Kidney (tissue), 14 donors: ENCODE measurements around the gene PDLIM5. TPM values are rescaled to one million over a fixed set of nuclear protein-coding genes. Genes with fewer than 3 reads are reported as not detected.

ENCODE experiments used
- DNase-seq, 5 donors: peaks; one replicate each; pipeline ENCODE4 v3.0.0-alpha.2; 2013 to 2020
- FAIRE-seq: peaks from 2 replicates; lab custom pipeline; 2012; peaks lifted over from hg19 to GRCh38; lab: Jason Lieb, UNC
- H3K27ac ChIP-seq, 2 donors: one replicate each; pipeline ENCODE4 v1.7.0; 2013; ENCODE audit warnings: low read depth in 2 of 2, low read length in 2 of 2, inconsistent platforms in 1 of 2
- H3K27me3 ChIP-seq: one replicate; pipeline ENCODE4 v1.7.1; 2013; ENCODE audit warnings: low read length, inconsistent platforms; ENCODE audit not compliant: control insufficient read depth, insufficient read depth
- H3K36me3 ChIP-seq, 3 donors: one replicate each; pipeline versions ENCODE4 v1.7.0 to v1.7.1; 2013; ENCODE audit warnings: low read length in 3 of 3, control low read depth in 1 of 3, inconsistent platforms in 1 of 3; ENCODE audit not compliant: insufficient read depth in 3 of 3, control insufficient read depth in 2 of 3
- H3K4me1 ChIP-seq, 3 donors: one replicate each; pipeline versions ENCODE4 v1.7.0 to v1.7.1; 2013; ENCODE audit warnings: low read length in 3 of 3, inconsistent platforms in 1 of 3, low read depth in 1 of 3; ENCODE audit not compliant: control insufficient read depth in 2 of 3, insufficient read depth in 2 of 3
- H3K4me3 ChIP-seq, 3 donors: one replicate each; pipeline versions ENCODE4 v1.7.0 to v1.8.1; 2013; ENCODE audit warnings: low read length in 3 of 3, control low read depth in 1 of 3, inconsistent platforms in 1 of 3
- H3K9ac ChIP-seq, 3 donors: one replicate each; pipeline versions ENCODE4 v1.7.0 to v1.7.1; 2013; ENCODE audit warnings: low read length in 3 of 3, control low read depth in 1 of 3, inconsistent platforms in 1 of 3
- H3K9me3 ChIP-seq, 3 donors: one replicate each; pipeline versions ENCODE4 v1.7.0 to v1.7.1; 2013; ENCODE audit warnings: low read length in 3 of 3, control low read depth in 1 of 3, inconsistent platforms in 1 of 3; ENCODE audit not compliant: control insufficient read depth in 2 of 3, insufficient read depth in 1 of 3
- intact Hi-C: fragments of 100-400 bp; cut with DNase I; formaldehyde crosslinking; loops from one replicate; pipeline ENCODE4 v1.11.1; 2022
- polyA plus RNA-seq: library from polyadenylated mRNA; stranded (reverse); fragments of 350-450 nt; fragmentation: Illumina TruSeq; extraction: RNeasy Lipid Tissue Mini Kit (QIAGEN cat#74804); gene quantifications from one replicate; pipeline ENCODE4 v1.2.3, GENCODE V29; 2014; ENCODE audit warnings: low read depth, low replicate concordance; ENCODE audit not compliant: insufficient read depth
- total RNA-seq: library from RNA; stranded (reverse); fragmentation: NEBNext Ultra II Directional; extraction: Animal tissue kit (Norgen Biotek cat#: 25700); gene quantifications from one replicate; pipeline ENCODE4 v1.2.1, GENCODE V29; 2021
- TF ChIP-seq, protein P1 (sequence below): IDR thresholded peaks from 3 replicates; pipeline ENCODE4 v1.5.1; 2012; ENCODE audit warnings: mild to moderate bottlenecking, moderate library complexity, borderline replicate concordance; ENCODE audit not compliant: insufficient read depth; ENCODE audit errors: extremely low read depth
- donor health status: control.
- donor health status: control.
- donor health status: control.
- donor health status: control.
- donor health status: control.
- donor health status: DM: yes; HTN: yes; CAD: no.
- donor health status: Normal renal cell carcinoma (clear cell type).

PDLIM5 gene
- total and polyA plus RNA-seq, 2 donors from 2014 or later: 24.3 to 167 TPM

DNA sequence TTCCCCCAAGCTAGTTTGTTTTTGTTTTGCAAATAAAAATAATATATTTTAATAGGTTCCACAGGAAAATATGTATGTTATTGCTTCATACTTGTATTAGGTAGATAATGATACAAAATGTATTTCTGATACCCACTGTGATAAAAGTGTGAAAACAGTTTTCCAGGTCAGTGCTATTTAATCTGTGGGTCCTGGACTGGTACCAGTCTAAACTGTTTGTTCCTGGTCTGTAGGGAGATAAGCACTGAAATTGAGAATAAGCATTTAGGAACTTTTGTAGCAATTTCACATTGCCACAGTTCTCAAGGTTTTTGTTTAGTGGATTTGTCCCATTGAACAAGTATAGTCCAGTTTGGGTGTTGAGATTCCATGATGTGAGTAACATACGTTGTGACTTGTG is 110.5 kb downstream of the PDLIM5 start:
- FAIRE-seq (no peak), DNase-seq (no peak)
- H3K4me1 ChIP-seq: peaks cover 0 to 5% (median 3%) of the 10 kb centered on the region in 3 donors
- H3K36me3 ChIP-seq: no peaks in the 10 kb centered on the region
- H3K4me3 ChIP-seq: no peak overlapping the region
- intact Hi-C loops: no loop called here
- no peaks in the 10 kb centered on the region for H3K9me3 ChIP-seq
- no peak overlapping the region for H3K27ac ChIP-seq
- TF ChIP-seq, protein P1, sequence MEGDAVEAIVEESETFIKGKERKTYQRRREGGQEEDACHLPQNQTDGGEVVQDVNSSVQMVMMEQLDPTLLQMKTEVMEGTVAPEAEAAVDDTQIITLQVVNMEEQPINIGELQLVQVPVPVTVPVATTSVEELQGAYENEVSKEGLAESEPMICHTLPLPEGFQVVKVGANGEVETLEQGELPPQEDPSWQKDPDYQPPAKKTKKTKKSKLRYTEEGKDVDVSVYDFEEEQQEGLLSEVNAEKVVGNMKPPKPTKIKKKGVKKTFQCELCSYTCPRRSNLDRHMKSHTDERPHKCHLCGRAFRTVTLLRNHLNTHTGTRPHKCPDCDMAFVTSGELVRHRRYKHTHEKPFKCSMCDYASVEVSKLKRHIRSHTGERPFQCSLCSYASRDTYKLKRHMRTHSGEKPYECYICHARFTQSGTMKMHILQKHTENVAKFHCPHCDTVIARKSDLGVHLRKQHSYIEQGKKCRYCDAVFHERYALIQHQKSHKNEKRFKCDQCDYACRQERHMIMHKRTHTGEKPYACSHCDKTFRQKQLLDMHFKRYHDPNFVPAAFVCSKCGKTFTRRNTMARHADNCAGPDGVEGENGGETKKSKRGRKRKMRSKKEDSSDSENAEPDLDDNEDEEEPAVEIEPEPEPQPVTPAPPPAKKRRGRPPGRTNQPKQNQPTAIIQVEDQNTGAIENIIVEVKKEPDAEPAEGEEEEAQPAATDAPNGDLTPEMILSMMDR: no peak
- H3K9ac ChIP-seq: no peak overlapping the region
- H3K27me3 ChIP-seq: no peaks in the 10 kb centered on the region

DNA sequence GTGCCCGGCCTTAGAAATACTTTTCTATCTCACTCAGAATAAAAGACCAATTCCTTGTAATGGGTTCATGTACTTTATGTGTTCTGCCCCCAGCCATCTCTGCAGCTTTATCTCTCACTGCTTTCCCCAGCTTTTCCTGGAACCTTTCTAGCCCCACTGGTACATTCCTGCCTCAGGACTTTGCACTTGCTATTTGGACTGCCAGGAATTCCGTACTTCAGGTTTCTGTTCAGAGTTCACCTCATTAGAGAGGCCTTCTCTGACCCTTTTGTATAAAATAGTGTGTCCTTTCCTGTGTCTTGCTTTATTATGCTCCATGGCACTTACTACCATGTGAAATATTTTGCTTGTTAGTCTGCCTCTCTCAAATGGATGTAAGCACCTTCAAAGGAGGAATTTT is 112.5 kb downstream of the PDLIM5 start:
- intact Hi-C loops: no loop called here
- Histone ChIP-seq H3K9me3 (no peaks in the 10 kb centered on the region), H3K27ac (peak overlapping the region in 1 of 2 donors; percentile 52), H3K4me1 (peaks cover 0 to 5% (median 3%) of the 10 kb centered on the region in 3 donors), H3K36me3 (no peaks in the 10 kb centered on the region), H3K9ac (no peak overlapping the region), H3K4me3 (no peak overlapping the region), H3K27me3 (no peaks in the 10 kb centered on the region)
- no peak for DNase-seq
- TF ChIP-seq, protein P1: no peak
- peak; percentile 52 for FAIRE-seq

DNA sequence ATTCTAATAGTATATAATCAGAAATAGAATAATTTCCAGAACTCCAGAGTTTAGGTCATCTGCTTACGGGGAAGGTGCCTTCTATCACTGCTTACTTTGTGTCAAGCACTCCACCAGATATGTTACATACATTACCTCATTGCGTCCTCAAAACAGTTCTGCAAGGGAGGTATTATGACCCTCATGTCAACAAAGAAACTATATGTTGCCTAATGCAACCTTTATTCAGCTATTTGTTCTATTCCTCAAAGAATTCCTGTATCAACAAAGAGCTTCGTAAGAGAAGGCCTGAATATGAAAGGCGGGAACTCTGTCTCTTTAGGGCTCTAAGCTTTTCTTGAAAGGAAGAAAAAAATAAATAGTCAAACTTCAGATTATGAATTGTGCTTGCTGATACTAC is 114.7 kb downstream of the PDLIM5 start:
- no peak for FAIRE-seq
- Histone ChIP-seq H3K4me1 (peaks cover 0 to 5% (median 3%) of the 10 kb centered on the region in 3 donors), H3K9me3 (no peaks in the 10 kb centered on the region), H3K36me3 (no peaks in the 10 kb centered on the region), H3K9ac (no peak overlapping the region), H3K27ac (no peak overlapping the region), H3K4me3 (no peak overlapping the region), H3K27me3 (no peaks in the 10 kb centered on the region)
- intact Hi-C loops: no loop called here
- TF ChIP-seq, protein P1: no peak
- no peak for DNase-seq

DNA sequence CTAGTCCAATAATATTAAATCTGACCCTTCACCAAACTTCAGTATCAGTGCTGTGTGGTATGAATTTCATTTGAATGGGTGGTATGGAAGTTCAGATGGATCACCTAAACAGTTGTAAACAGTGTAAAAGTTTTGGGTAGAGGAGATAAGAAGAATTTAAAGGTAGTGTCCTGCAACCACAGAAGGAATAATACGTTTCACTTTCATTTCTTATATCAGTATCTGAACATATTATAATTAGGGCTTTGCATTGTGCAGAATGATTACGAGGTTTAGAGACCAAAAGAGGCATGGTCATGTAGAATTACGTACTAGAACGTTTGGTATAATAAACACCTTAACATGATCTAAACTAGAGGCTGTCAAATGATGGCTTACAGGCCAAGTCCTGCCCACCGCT is 116.1 kb downstream of the PDLIM5 start:
- no peak for DNase-seq
- H3K27ac ChIP-seq: peak overlapping the region in 1 of 2 donors; percentile 14
- peak overlapping the region in 2 of 3 donors; percentile 21 to 22 for H3K4me3 ChIP-seq
- H3K4me1 ChIP-seq: no peaks in the 10 kb centered on the region
- H3K27me3 ChIP-seq: no peaks in the 10 kb centered on the region
- intact Hi-C loops: no loop called here
- H3K9me3 ChIP-seq: no peaks in the 10 kb centered on the region
- no peaks in the 10 kb centered on the region for H3K36me3 ChIP-seq
- FAIRE-seq: no peak
- H3K9ac ChIP-seq: no peak overlapping the region
- TF ChIP-seq, protein P1: no peak
